ENCODE measurements around the gene NXNL1. TPM values are rescaled to one million over a fixed set of nuclear protein-coding genes. Genes with fewer than 3 reads are reported as not detected.

NXNL1 gene
- total and polyA plus RNA-seq, 2 of the 8 experiments (the other 6 are each of a cell fraction or from before 2014, with no cell fraction given): not detected

DNA sequence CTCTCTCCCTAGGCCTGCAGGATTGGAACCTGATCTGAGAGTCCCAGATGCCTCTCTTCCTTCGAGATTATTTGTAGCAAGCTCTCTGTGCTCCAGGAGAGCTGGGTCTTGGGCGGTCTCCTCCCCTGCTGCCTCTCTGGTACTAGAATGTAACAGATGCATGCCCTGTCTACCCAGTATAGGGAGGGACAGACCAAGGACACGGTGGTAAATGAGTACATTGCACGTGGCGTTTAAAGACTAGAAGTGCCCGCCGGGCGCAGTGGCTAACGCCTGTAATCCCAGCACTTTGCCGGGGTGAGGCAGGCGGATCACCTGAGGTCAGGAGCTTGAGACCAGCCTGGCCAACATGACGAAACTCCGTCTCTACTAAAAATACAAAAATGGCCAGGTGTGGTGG, 21.3 kb upstream of the NXNL1 start (continued):
- TF ChIP-seq KDM5A (IDR thresholded peaks at IDR 0.05; ENCODE audit: low read length) (no peak), TEAD4 (IDR thresholded peaks at IDR 0.05; ENCODE audit: low read depth, low read length) (no peak), NANOG (IDR thresholded peaks at IDR 0.05; ENCODE audit: insufficient read depth, low read depth, low read length, poor library complexity, severe bottlenecking) (no peak)

All from H1 (cell line).